GM21576 (cell line): ENCODE results near the gene IGFBP1.
"Not testable (repeated sequence)": the region's sequence is repeated elsewhere in the genome, so short reads cannot be mapped to it uniquely, and the experiment has no call there.

Experiments used
- ATAC-seq: cut with Tn5 transposase; IDR thresholded peaks from one replicate; pipeline ENCODE4 v1.9.1; 2021; ENCODE audit warnings: mild to moderate bottlenecking, moderate library complexity; ENCODE audit not compliant: unreplicated experiment

Gene IGFBP1

DNA sequence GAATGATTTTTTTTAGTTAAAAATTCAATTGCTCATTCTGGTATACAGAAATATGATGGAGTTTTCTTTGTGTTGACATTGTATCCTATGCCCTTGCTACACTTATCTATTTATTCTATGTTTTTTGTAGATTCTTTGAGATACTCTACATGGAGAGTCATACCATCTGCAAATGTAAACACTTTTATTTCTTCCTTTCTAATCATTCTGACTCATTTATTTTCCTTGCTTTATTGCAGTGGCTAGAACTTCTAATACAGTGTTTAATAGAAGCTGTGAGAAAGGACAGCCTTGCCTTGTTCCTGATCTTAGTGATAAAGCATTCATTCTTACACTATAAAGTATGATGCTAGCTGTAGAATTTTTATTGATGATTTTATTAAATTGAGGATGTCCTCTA lies 42.7 kb downstream of the IGFBP1 start:
- ATAC-seq = no peak

DNA sequence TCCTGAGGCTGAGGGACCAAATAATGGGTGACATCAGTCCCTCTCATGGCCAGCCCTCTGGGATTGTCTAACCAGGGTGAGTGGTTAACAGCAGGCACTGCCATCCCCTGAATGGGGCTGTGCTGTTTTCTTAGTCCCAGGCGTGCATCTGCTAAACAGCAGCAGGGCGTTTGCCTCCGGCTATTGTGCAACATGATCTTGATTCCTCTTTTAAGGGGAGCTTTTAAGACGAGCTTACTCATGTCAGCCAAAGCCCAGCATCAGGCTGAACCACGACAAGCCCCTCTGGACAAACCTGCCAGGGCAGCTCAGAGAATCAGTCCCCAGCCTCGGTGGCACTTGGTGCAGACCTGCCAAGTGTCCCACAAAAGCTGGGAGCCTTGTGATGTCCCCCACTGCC lies 49.0 kb downstream of the IGFBP1 start:
- no peak for ATAC-seq

DNA sequence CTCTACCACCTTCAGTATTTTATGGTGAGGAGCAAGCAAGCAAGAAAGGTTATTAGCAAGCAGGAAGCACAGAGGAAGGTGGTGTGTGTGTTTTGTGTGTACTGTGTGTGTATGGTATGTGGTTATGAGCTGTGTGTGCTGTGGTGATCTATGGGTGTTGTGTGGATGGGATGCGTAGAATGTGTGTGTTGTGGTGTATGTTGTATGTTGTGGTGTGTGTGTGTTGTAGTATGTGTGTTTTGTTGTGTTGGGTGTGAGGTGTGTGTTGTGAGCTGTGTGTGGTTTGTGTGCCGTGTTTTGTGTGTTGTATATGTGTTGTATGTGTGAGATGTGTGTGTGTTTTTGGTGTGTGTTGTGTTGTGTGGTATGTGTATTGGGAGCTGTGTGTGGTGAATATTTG lies 49.6 kb downstream of the IGFBP1 start:
- no peak for ATAC-seq

GRCh38 chr7:45938626-45939302 lies 50.5 kb downstream of the IGFBP1 start:
- no peak for ATAC-seq

DNA sequence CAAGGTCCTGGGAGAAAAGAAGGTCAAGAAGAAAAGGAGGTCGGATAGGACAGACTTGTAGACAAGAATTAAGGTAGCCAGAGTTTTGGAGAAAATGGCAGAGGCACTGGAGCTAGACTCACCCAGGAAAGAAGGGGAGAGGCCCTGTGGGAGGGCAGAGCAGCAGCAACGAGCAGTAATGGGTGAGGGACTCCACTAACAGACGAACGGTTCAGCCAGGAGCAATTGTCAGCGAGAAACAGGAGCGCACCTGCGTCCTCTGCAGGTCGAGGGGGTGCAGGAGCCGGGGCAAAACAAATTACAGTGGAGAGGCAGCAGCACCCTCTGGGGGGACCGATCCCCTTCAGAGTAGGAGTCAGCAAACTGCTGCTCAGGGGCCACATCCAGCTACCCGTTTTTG lies 51.3 kb downstream of the IGFBP1 start:
- no peak for ATAC-seq

GRCh38 chr7:45940237-45940781 lies 52.0 kb downstream of the IGFBP1 start:
- ATAC-seq = not testable (repeated sequence)

DNA sequence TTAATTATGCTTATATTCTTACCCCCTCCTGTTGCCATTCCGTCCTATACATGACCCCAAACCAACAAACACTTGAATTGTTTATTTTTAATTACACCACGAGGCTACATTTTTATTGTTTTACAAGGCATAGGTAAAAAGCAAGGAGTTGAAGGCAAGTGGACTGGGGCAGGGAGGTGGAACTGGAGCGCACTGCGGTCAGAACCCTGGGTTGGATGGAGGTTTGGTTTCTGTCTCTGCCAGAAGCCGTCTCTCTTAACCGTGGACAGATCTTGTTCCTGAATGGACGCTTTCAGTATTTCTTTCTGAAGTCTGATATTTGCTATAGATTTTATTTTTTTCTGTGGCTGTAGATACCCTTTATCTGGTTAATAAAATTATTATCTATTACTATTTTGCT lies 52.7 kb downstream of the IGFBP1 start:
- no peak for ATAC-seq
